Medulla oblongata (tissue), 1 donor: ENCODE data around the gene TFAM.

Source experiments
- DNase-seq: peaks from one replicate; pipeline ENCODE4 v3.0.0-alpha.2; 2015; ENCODE audit errors: extremely low spot score

The TFAM gene

GRCh38 chr10:58433066-58433465 lies 47.9 kb downstream of the TFAM start:
- DNase-seq = no peak

GRCh38 chr10:58433571-58433970 lies 48.4 kb downstream of the TFAM start:
- no peak for DNase-seq

GRCh38 chr10:58435297-58435985 lies 50.2 kb downstream of the TFAM start:
- no peak for DNase-seq

GRCh38 chr10:58436071-58436470 lies 50.9 kb downstream of the TFAM start:
- no peak for DNase-seq

- DNase-seq = no peak
Observed at GRCh38 chr10:58438340-58438871, 53.2 kb downstream of the TFAM start.

GRCh38 chr10:58438986-58439385 lies 53.8 kb downstream of the TFAM start:
- no peak for DNase-seq

GRCh38 chr10:58439632-58440364 lies 54.6 kb downstream of the TFAM start:
- no peak for DNase-seq

GRCh38 chr10:58440484-58440883 lies 55.3 kb downstream of the TFAM start:
- no peak for DNase-seq

GRCh38 chr10:58444321-58444720 lies 59.1 kb downstream of the TFAM start:
- no peak for DNase-seq

- no peak for DNase-seq
Observed at GRCh38 chr10:58444876-58445275, 59.7 kb downstream of the TFAM start.

GRCh38 chr10:58448121-58448935 lies 63.1 kb downstream of the TFAM start:
- no peak for DNase-seq
